Karpas-422 (cell line): ENCODE results near the gene CCDC30. TPM values are rescaled to one million over a fixed set of nuclear protein-coding genes. Genes with fewer than 3 reads are reported as not detected.
"Not testable (repeated sequence)": the region's sequence is repeated elsewhere in the genome, so short reads cannot be mapped to it uniquely, and the experiment has no call there.

Source experiments
- DNase-seq: peaks from one replicate; pipeline ENCODE4 v3.0.0-alpha.2; 2015
- H2AFZ ChIP-seq: fragments of 200-600 bp; sonication (generic); 2 replicates; pipeline ENCODE4 v1.6.1; 2014; ENCODE audit warnings: antibody characterized with exemption, low read length, mixed read lengths
- H3K27ac ChIP-seq: fragments of 200-600 bp; sonication (generic); 2 replicates; pipeline ENCODE4 v1.5.1; 2014; ENCODE audit warnings: mild to moderate bottlenecking, low read length, moderate library complexity
- H3K27me3 ChIP-seq: fragments of 200-600 bp; sonication (generic); 2 replicates; pipeline ENCODE4 v1.6.1; 2014; ENCODE audit warnings: low read length, mixed read lengths
- H3K36me3 ChIP-seq: fragments of 200-600 bp; sonication (generic); 2 replicates; pipeline ENCODE4 v1.6.1; 2014; ENCODE audit warnings: low read length, mixed read lengths; ENCODE audit not compliant: insufficient read depth
- H3K4me1 ChIP-seq: fragments of 200-600 bp; sonication (generic); 2 replicates; pipeline ENCODE4 v1.6.1; 2014; ENCODE audit warnings: mild to moderate bottlenecking, low read length, mixed read lengths
- H3K4me2 ChIP-seq: fragments of 200-600 bp; sonication (generic); 2 replicates; pipeline ENCODE4 v1.6.1; 2014; ENCODE audit warnings: low read length, low read depth, mild to moderate bottlenecking; ENCODE audit not compliant: poor library complexity, severe bottlenecking
- H3K4me3 ChIP-seq: fragments of 200-600 bp; sonication (generic); 2 replicates; pipeline ENCODE4 v1.5.1; 2014; ENCODE audit warnings: mild to moderate bottlenecking, antibody characterized with exemption, low read length, mixed read lengths
- H3K79me2 ChIP-seq: fragments of 200-600 bp; sonication (generic); 2 replicates; pipeline ENCODE4 v1.6.1; 2014; ENCODE audit warnings: mild to moderate bottlenecking, low read length, mixed read lengths
- H3K9ac ChIP-seq: fragments of 200-600 bp; sonication (generic); 2 replicates; pipeline ENCODE4 v1.6.0; 2014; ENCODE audit warnings: low read length
- H3K9me2 ChIP-seq: fragments of 200-600 bp; sonication (generic), shearing (Covaris generic); replicated peaks from 2 replicates; pipeline ENCODE4 v1.6.0; 2014; ENCODE audit warnings: mild to moderate bottlenecking, low read length, moderate library complexity; ENCODE audit not compliant: insufficient read depth
- H3K9me3 ChIP-seq: fragments of 300-700, 200-600 bp; sonication (generic); 2 replicates; pipeline ENCODE4 v1.6.1; 2014; ENCODE audit warnings: low read length, mixed read lengths
- H4K20me1 ChIP-seq: fragments of 200-600 bp; sonication (generic); 2 replicates; pipeline ENCODE4 v1.6.1; 2014; ENCODE audit warnings: mild to moderate bottlenecking, antibody characterized with exemption, low read length, low read depth; ENCODE audit not compliant: insufficient read depth
- total RNA-seq: library from RNA; depleted of rRNA; stranded (reverse); fragments of >200 nt; shearing (Covaris generic); gene quantifications from 2 replicates; pipeline ENCODE4 v1.2.3, GENCODE V29; 2014; ENCODE audit warnings: low replicate concordance

Gene CCDC30
- total RNA-seq, 1 experiment from 2014 or later: 2.9 TPM

GRCh38 chr1:42506576-42506975 is 43.5 kb downstream of the CCDC30 start:
- H3K27ac ChIP-seq: no peak overlapping the region
- H3K9ac ChIP-seq: no peak overlapping the region
- H3K4me1 ChIP-seq: no peaks in the 10 kb centered on the region
- no peaks in the 10 kb centered on the region for H3K79me2 ChIP-seq
- H3K9me2 ChIP-seq: no peaks in the 10 kb centered on the region
- 0 out of 2 replicates have a peak, but pooled peaks cover 3% of the 10 kb centered on the region for H3K27me3 ChIP-seq
- H3K9me3 ChIP-seq: peaks cover 31% of the 10 kb centered on the region
- no peak overlapping the region for H3K4me2 ChIP-seq
- DNase-seq: no peak
- H3K36me3 ChIP-seq: no peaks in the 10 kb centered on the region
- H4K20me1 ChIP-seq: no peaks in the 10 kb centered on the region
- H3K4me3 ChIP-seq: no peak overlapping the region
- no peak overlapping the region for H2AFZ ChIP-seq

GRCh38 chr1:42511581-42512155 is 48.6 kb downstream of the CCDC30 start:
- H3K36me3 ChIP-seq, H3K79me2 ChIP-seq, H3K4me2 ChIP-seq, H3K27ac ChIP-seq, H3K27me3 ChIP-seq, H2AFZ ChIP-seq, H3K9ac ChIP-seq, H3K4me1 ChIP-seq, H3K9me2 ChIP-seq, H3K4me3 ChIP-seq, H4K20me1 ChIP-seq: not testable (repeated sequence)
- peaks cover 11% of the 10 kb centered on the region for H3K9me3 ChIP-seq
- DNase-seq: peak; percentile 87

- no peaks in the 10 kb centered on the region for H3K36me3 ChIP-seq
- no peaks in the 10 kb centered on the region for H3K4me1 ChIP-seq
- no peak overlapping the region for H3K27ac ChIP-seq
- no peaks in the 10 kb centered on the region for H3K27me3 ChIP-seq
- H3K9me2 ChIP-seq: no peaks in the 10 kb centered on the region; the same call in 1 of the 2 replicates
- no peak overlapping the region for H3K4me3 ChIP-seq
- H3K9ac ChIP-seq: no peak overlapping the region
- peaks cover 11% of the 10 kb centered on the region; the same call in 1 of the 2 replicates for H3K9me3 ChIP-seq
- DNase-seq: no peak
- H3K4me2 ChIP-seq: no peak overlapping the region
- no peaks in the 10 kb centered on the region for H4K20me1 ChIP-seq
- H2AFZ ChIP-seq: no peak overlapping the region
- no peaks in the 10 kb centered on the region for H3K79me2 ChIP-seq
Measured at GRCh38 chr1:42518908-42519307, 55.8 kb downstream of the CCDC30 start.

GRCh38 chr1:42523171-42523570 is 60.1 kb downstream of the CCDC30 start:
- Histone ChIP-seq H3K9ac (no peak overlapping the region), H4K20me1 (no peaks in the 10 kb centered on the region), H3K27me3 (no peaks in the 10 kb centered on the region), H3K4me3 (no peak overlapping the region), H2AFZ (no peak overlapping the region), H3K4me2 (no peak overlapping the region), H3K36me3 (no peaks in the 10 kb centered on the region), H3K9me2 (no peaks in the 10 kb centered on the region), H3K79me2 (no peaks in the 10 kb centered on the region), H3K4me1 (no peaks in the 10 kb centered on the region), H3K27ac (no peak overlapping the region), H3K9me3 (peaks cover 11% of the 10 kb centered on the region; the same call in 1 of the 2 replicates)
- no peak for DNase-seq

- H3K4me3 ChIP-seq: no peak overlapping the region
- H3K4me1 ChIP-seq: no peaks in the 10 kb centered on the region
- no peaks in the 10 kb centered on the region for H4K20me1 ChIP-seq
Measured at GRCh38 chr1:42524330-42524729, 61.2 kb downstream of the CCDC30 start.

GRCh38 chr1:42529724-42530181 is 66.7 kb downstream of the CCDC30 start:
- no peaks in the 10 kb centered on the region for H3K27me3 ChIP-seq
- H2AFZ ChIP-seq: no peak overlapping the region
- no peaks in the 10 kb centered on the region; the same call in 1 of the 2 replicates for H3K4me1 ChIP-seq
- H3K4me2 ChIP-seq: peak overlapping the region; percentile 41
- H3K4me3 ChIP-seq: peak overlapping the region; percentile 33; the same call in 1 of the 2 replicates
- H3K9me2 ChIP-seq: no peaks in the 10 kb centered on the region
- H3K36me3 ChIP-seq: no peaks in the 10 kb centered on the region
- no peaks in the 10 kb centered on the region for H3K9me3 ChIP-seq
- no peaks in the 10 kb centered on the region for H4K20me1 ChIP-seq
- no peak overlapping the region for H3K27ac ChIP-seq
- DNase-seq: no peak
- no peaks in the 10 kb centered on the region for H3K79me2 ChIP-seq
- H3K9ac ChIP-seq: no peak overlapping the region

More at GRCh38 chr1:42524330-42524729, 61.2 kb downstream of the CCDC30 start:
- Histone ChIP-seq H3K79me2 (no peaks in the 10 kb centered on the region), H3K36me3 (no peaks in the 10 kb centered on the region), H3K27ac (no peak overlapping the region), H3K9ac (no peak overlapping the region), H3K4me2 (no peak overlapping the region), H3K9me3 (peaks cover 1% of the 10 kb centered on the region; the same call in 1 of the 2 replicates), H3K9me2 (no peaks in the 10 kb centered on the region), H2AFZ (no peak overlapping the region), H3K27me3 (no peaks in the 10 kb centered on the region)
- DNase-seq: no peak

- Histone ChIP-seq H4K20me1 (no peaks in the 10 kb centered on the region), H3K9ac (no peak overlapping the region), H3K4me3 (no peak overlapping the region), H3K4me2 (no peak overlapping the region), H3K79me2 (no peaks in the 10 kb centered on the region), H3K4me1 (no peaks in the 10 kb centered on the region; the same call in 1 of the 2 replicates), H2AFZ (no peak overlapping the region), H3K27ac (no peak overlapping the region), H3K9me3 (no peaks in the 10 kb centered on the region), H3K36me3 (no peaks in the 10 kb centered on the region), H3K27me3 (no peaks in the 10 kb centered on the region), H3K9me2 (no peaks in the 10 kb centered on the region)
- DNase-seq: no peak
Measured at GRCh38 chr1:42531043-42531442, 68.0 kb downstream of the CCDC30 start.

GRCh38 chr1:42533101-42533863 is 70.2 kb downstream of the CCDC30 start:
- H3K79me2 ChIP-seq: no peaks in the 10 kb centered on the region
- H3K27ac ChIP-seq: no peak overlapping the region
- H3K27me3 ChIP-seq: no peaks in the 10 kb centered on the region
- H3K36me3 ChIP-seq: no peaks in the 10 kb centered on the region
- no peaks in the 10 kb centered on the region for H3K9me3 ChIP-seq
- H3K4me3 ChIP-seq: no peak overlapping the region
- H2AFZ ChIP-seq: no peak overlapping the region
- no peaks in the 10 kb centered on the region for H4K20me1 ChIP-seq
- no peak overlapping the region for H3K4me2 ChIP-seq
- H3K9ac ChIP-seq: no peak overlapping the region
- DNase-seq: no peak
- no peaks in the 10 kb centered on the region; the same call in 1 of the 2 replicates for H3K4me1 ChIP-seq
- H3K9me2 ChIP-seq: no peaks in the 10 kb centered on the region
